SIG-M5 (cell line): ENCODE measurements around the gene FKBP1C.
"Not testable (repeated sequence)": the region's sequence is repeated elsewhere in the genome, so short reads cannot be mapped to it uniquely, and the experiment has no call there.

Experiments used
- DNase-seq: peaks from one replicate; lab custom pipeline; 2025; lab: John Stamatoyannopoulos, UW

FKBP1C gene

DNA sequence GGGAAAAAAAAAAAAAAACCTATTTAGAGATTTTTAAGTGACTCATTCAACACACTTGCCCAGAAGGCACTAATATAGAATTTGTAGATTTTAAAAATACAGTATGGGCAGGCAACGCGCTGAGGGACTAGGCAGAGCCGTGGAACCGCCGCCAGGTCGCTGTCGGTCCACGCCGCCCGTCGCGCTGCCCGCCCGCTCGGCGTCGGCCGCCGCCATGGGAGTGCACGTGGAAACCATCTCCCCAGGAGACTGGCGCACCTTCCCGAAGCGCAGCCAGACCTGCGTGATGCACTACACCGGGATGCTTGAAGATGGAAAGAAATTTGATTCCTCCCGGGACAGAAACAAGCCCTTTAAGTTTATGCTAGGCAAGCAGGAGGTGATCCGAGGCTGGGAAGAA is at the start of gene FKBP1C:
FKBP1C (plus strand) TSS at position 127 of the 400 bp plus-strand sequence.
- DNase-seq: not testable (repeated sequence)

DNA sequence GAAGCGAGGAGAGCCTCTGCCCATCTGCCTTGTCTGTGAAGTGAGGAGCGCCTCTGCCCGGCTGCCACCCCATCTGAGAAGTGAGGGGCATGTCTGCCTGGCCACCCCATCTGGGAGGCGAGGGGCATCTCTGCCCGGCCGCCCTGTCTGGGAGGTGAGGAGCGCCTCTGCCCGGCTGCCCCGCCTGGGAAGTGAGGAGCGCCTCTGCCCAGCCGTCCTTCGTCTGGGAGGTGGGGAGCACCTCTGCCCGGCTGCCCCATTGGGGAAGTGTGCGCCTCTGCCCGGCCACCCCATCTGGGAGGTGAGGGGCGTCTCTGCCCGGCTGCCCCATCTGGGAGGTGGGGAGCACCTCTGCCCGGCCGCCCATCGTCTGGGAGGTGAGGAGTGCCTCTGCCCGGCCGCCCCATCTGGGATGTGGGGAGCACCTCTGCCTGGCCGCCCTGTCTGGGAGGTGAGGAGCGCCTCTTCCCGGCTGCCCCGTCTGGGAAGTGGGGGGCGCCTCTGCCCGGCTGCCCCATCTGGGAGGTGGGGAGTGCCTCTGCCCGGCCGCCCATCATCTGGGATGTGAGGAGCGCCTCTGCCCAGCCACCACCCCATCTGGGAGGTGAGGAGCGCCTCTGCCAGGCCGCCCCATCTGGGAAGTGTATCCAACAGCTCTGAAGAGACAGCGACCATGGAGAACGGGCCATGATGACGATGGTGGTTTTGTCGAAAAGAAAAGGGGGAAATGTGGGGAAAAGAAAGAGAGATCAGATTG is 47.0 kb upstream of the FKBP1C start:
- not testable (repeated sequence) for DNase-seq

DNA sequence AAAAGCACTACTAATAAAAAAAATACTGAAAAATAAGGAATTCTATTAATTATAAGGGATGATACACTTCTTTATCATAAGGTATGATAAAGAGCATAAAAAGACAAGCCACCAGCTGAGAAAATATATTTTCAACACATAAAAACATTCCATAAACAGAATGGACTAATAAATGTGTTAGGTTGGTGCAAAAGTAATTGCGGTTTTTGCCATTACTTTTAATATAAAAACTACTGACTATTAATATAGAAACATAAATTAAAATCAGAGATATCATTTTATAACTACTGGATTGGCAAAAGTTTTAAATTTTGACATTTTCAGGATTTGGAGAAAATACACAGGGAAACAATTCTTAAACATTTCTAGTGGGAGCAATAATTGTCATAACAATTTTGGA is 37.1 kb upstream of the FKBP1C start:
- DNase-seq: no peak

DNA sequence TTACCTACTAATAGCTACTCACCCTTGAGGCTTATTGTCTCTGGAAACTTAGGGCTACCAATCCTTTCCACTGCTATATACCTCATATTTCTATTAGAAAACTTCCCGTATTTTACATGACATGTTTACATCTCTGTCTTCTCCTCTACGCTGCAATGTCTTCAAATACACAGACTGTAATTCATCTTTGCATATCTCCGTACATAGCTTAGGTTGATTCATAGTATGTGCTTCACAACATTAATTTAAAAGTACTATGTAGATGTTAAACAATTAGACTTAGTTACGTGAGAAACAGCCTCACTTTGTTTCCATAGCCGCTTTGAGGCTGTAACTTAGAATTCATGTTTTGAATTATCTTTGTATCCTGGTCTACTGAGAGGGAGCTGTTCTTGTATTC is 35.1 kb upstream of the FKBP1C start:
- DNase-seq: no peak

DNA sequence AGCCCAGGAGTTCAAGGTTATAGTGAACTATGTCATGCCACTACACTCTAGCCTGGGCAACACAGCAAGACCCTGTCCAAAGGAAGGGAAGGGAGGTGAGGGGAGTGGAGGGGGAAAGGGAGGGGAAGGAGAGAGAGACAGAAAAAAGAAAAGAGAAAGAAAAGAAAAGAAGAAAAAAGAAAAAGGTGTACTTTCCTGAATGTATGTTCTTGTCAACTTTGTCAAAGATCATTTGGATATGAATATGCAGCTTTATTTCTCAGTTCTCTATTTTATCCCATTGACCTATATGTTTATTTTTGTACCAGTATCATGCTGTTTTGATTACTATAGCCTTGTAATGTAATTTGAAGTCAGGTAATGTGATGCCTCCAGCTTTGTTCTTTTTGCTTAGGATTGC is 30.9 kb upstream of the FKBP1C start:
- no peak for DNase-seq

DNA sequence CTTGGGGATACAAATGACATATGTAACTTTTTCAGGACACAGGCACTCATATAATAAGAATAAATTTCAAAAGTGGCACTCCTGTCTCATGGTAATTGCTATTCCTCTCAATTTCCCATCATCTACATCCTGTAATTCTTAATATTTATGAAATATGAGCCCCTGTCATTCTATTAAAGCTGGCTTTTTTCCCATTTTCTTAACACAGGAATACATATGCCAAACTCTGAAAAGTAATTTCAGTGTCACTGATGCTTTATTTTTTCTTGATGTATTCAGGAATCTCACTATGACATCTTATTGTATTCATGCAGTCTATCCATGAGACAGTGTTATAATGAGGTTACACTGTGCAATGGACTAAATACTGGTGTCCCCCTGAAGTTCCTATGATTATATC is 24.3 kb upstream of the FKBP1C start:
- no peak for DNase-seq

DNA sequence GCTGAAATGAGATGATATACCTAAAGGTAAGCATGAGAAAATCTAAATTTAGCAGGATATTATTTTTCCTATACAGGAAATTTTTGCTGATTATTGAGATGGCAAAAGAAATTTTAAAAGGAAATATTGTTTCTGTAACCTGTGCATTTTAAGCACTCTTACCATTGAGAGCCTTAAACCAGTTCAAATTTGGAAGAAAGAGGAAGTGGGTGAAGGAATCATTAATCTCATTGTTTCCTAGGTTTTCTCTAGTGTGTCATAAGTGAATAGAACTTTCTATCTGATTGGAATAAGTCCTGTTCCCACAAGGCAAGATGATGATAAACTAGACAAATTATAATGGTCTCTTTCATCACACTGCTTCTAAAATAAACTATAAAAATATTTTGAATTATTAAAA is 22.4 kb upstream of the FKBP1C start:
- DNase-seq: no peak

DNA sequence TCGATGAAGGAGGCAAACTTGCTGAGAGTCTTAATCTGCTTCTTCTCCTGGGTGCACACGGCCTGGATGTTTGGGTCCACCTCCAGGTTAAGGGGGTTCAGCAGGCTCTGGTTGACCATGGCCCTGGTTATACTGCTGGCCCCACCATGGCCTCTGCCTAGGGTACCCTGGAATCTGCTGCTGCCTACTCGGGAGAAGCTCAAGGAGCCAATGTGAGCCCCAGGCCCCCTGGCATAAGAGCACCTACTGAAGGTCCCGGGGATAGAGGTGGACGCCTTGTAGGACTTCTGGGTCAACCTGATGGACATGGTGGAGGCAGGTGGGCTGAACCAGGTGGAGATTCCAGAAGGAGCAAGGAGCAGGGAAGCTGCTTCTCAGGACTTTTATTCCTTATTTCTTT is 17.9 kb upstream of the FKBP1C start:
- DNase-seq: no peak

DNA sequence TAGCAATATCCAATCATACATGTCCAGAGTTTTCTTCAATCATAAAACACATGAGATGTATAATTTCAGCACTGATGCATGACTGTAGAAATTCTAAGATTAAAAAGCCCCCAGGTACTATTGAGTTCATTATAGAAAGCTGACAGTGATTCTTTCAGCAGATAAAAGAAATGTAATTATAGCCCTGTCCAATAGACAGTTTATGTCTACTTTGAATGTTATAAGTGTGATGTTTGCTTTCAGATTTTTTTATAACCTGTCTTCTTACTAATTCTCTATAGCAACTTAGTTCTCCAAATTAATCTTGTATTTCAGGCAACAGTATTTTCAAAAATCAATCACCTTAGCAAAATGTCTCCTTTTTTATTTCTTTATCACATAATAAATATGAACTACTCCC is 13.5 kb upstream of the FKBP1C start:
- DNase-seq: no peak

DNA sequence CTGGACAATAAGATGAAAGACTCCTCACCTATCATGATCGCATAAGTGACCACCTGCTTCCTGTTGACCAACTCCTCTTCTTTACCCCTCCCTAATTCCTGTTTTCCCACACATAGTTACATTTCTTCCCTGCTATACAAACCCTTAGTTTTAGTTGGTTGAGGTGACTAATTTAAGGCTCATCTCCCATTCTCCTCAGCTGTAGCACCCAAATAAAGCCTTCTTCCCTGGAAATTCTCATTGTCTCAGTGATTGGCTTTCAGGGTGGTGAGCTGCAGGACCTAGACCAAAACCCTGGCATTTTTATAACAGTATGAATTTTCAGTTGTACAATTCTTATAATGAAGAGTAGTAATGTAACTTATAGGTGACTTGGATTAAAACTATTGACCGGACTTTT is 2.1 kb downstream of the FKBP1C start:
- no peak for DNase-seq

DNA sequence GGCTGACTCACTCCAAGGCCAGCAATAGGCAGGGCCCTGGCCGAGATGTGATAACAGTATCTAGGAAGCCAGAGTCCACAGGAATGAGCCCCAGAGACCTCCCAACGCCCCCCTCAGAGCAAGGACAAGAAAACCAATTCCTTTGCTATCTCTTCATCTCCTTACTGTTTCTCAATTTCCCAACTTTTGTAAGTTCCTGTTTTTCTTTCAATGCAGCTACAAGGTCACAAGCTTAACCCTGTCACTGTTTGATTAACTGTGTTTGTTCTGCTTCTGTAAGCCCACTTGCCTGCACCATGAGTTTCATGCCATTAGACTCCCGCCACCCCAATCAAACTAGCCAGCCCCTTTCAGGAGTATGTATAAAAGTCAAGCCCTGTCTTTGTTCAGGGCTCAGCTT is 3.5 kb downstream of the FKBP1C start:
- DNase-seq: peak; percentile 37

DNA sequence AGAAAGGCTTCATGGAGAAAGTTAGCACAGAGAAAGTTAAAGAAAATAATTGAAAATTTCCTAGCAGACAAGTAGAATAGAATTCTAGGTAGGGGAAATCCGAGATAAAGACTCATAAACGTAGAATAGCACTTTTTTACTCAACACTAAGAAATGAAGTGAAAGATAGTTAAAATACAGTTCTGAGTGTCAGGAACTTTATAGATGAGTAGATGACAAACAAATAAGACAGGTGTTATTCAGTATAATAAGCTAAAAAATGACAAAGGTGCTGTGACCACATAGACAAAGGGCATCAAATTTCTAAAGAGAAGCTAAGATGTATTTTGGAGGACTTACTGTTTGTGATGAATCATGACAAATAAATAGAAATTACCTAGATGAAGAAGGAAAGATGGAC is 12.9 kb downstream of the FKBP1C start:
- DNase-seq: no peak

DNA sequence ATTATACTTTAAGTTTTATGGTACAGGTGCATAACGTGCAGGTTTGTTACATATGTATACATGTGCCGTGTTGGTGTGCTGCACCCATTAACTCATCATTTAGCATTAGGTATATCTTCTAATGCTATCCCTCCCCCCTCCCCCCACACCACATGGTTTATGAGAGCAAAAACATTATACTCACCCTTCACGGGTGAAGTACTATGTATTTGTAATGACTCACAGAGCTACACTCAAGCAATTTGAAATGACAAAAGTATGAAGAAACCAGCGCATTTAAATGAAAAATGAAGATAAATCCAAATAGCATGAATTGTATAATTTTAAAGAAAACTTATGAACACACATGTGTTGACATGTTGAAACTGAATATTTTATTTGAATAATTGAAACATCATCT is 14.7 kb downstream of the FKBP1C start:
- DNase-seq: not testable (repeated sequence)

DNA sequence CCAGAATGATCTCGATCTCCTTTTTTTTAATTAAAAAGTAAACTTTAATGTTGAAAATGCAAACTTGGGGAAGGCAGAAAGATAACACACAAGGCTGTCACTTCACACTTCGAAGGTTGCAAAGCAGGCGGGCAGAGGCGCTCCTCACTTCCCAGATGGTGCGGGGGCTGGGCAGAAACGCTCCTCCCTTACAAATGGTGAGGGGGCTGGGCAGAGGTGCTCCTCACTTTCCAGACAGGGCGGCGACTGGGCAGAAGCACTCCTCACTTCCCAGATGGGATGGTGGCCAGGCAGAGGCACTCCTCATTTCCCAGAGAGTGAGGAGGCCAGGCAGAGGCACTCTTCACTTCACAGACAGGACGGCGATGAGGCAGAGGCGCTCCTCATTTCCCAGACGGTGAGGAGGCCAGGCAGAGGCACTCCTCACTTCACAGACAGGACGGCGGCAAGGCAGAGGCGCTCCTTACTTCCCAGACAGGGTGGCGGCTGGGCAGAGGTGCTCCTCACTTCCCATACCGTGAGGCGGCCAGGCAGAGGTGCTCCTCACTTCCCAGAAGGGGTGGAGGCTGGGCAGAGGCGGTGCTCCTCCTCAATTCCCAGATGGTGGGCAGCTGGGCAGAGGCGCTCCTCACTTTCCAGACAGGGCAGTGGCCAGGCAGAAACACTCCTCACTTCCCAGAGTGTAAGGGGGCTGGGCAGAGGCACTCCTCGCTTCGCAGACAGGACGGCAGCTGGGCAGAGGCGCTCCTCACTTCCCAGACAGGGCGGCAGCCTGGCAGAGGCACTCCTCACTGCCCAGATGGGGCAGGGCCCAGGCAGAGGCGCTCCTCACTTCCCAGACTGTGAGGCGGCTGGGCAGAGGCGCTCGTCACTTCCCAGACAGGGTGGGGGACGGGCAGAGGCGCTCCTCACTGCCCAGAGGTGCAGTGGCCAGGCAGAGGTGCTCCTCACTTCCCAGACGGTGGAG is 16.9 kb downstream of the FKBP1C start:
- DNase-seq: not testable (repeated sequence)

DNA sequence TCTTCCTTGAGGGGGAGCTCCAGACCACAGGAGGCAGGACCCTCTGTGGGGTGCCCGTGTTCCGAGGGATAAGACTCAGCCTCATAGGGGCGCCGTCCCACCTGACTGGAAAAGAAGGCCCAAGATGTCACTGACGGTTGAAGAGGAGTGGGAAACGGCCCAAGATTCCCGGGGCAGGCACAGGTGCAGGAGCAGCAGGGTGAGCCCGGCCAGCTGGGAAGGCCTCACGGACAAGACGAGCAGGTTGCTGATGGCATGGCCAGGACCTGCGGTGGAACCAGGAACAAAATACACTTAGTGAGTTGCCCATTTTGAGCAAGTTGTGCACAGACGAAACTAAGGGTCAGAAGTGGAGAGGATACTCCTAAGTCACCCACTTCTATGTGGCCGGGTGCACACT is 18.8 kb downstream of the FKBP1C start:
- not testable (repeated sequence) for DNase-seq

DNA sequence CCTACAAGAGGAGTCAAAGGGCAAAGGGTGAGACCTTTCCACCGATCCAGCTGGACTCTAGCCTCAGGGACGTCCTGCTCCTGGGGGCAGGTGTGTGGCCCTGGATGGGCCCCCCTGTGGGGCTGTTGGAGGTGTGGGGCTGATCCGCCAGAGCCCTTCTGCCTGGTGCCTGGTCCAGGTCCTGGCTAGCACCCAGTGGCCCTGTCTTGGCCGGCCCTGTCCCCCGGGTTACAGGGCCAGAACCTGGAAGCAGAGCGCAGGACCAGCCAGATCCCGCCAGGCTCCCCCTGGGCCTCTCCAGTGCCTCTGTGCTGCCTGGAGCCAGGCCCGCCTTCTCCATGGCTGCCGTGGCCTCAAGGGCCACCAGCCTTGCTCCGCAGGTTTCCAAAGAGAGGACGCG is 19.2 kb downstream of the FKBP1C start:
- not testable (repeated sequence) for DNase-seq

DNA sequence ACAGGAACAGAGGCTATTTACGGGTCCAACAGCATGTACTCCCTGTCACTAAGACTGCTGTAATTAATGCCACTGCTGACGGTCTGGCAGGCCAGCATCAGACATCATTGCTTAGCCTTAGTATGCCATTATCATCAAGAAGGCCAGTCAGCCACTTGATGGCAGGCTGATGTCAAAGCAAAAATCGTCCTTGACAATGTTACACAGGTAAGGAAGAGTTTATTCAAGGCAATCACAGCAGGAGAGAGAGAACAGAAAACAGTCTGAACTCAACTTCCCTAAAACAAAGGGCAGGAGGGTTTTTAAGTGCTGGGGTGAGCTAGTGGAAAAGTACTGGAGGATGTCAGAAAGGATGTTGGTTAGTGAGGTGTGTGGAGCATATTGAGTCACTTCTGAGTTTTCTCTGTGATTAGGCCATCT is 25.1 kb downstream of the FKBP1C start:
- no peak for DNase-seq

DNA sequence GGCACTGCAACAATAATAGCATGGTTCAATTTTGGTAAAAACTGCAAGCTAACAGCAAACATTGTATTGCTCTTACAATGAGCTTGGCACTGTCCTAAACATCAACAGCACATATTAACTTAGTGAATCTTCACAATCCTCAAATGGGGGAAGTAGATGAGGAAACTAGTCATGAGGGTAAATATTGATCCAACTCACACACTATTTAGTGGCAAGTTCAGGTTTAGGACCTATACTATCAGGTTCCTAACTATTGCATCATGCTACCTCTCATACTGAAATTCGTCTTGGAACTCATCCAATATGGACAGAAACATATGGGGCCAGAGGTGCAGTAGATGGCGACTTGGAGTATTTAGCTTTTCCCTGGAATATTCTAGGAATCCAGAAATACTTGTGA is 34.2 kb downstream of the FKBP1C start:
- DNase-seq: no peak

DNA sequence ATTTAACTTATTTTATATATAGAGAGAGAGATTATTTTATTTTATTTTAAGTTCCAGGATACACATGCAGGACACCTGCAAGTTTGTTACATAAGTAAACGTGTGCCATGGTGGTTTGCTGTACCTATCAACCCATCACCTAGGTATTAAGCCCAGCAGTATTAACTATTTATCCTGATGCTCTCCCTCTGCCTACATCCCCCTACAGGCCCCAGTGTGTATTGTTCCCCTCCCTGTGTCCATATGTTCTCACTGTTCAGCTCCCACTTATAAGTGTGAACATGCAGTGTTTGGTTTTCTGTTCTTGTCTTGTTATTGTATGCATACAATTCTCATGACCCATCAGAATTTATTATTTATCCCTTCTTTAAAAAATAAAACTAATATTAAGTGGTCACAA is 34.6 kb downstream of the FKBP1C start:
- DNase-seq: no peak

DNA sequence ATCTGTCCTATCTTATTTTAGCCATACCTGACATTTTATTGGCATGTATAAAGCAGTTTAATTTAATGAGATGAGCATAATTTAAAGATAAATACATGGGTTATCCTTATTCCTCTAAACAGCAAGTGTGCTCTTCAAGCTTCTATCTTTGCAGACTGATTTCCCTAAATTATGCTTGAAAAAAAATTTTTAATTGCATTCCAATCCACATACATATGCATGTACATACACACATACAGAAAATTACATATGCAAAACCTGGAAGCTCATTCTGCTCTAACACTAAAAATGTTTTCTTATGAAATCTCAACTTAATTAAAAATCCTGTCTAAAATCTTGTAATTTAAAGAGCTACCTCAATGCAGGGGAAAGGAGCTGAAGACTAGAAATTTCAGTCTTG is 35.3 kb downstream of the FKBP1C start:
- no peak for DNase-seq

DNA sequence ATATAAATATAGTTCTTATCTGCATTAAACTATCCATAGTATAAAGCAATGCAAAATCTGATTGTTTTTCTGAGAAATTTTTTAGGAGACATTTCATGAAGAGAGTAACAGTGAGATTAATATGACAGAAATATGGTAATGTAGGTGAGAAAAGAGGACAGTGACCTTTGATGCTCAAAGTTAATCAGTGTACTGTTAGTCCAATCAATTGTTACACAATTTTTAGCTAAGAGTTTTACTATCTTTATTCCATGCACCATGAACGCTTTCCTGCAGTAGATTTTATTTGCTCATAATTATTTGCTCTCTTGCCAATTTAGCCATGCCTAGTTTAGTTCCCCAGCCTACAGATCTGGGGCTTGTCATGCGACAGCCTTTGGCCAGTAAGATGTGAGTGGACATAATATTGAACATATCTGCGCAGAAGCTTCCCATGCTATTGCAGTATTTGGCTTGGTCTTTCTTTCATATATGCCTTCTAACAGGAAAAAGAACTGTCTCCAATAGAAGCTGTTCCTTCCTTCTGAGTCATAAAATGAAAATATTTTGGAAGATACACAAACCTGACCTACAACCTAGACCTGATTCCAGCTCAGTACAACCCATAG is 38.7 kb downstream of the FKBP1C start:
- DNase-seq: no peak

DNA sequence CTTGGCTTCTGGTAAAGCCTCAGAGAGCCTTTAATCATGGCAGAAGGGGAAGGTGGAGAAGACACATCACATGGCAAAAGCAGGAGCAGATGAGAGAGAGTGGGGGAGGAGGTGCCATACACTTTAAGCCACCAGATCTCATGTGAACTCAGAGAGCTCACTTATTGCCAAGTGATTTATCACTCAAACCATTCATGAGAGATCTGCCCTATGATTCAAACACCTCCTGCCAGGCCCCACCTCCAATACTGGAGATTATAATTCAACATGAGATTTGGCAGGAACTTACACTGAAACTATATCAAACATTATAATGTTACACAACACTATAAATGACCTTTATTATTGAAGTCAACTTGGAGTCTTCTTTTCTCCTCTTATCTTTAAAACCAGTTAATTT is 47.9 kb downstream of the FKBP1C start:
- DNase-seq: no peak

DNA sequence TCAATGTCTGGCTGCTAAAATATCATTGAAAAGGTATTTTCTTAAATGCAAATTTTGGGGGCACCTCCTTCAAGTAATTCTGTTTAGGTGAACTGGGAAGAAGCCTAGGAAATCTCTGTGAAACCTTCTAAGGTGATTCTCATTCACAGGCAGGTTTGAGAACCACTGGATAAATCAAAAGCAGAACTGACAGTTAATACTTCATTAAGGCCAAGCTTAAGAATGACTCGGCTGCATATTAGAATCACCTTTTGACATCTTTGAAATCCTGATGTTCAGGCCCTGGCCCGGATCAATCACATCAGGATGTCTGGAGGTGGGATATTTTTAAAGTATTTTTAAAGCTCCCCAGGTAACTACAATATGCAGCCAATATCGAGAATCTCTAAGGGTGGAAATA is 50.6 kb downstream of the FKBP1C start:
- no peak for DNase-seq
